NCI-H524 treated with DMSO at 0.1 percent for 48 hours (cell line): ENCODE data around the gene ZFC3H1.

Experiments used
- DNase-seq: peaks from one replicate; lab custom pipeline; 2025; lab: John Stamatoyannopoulos, UW

Gene ZFC3H1

DNA sequence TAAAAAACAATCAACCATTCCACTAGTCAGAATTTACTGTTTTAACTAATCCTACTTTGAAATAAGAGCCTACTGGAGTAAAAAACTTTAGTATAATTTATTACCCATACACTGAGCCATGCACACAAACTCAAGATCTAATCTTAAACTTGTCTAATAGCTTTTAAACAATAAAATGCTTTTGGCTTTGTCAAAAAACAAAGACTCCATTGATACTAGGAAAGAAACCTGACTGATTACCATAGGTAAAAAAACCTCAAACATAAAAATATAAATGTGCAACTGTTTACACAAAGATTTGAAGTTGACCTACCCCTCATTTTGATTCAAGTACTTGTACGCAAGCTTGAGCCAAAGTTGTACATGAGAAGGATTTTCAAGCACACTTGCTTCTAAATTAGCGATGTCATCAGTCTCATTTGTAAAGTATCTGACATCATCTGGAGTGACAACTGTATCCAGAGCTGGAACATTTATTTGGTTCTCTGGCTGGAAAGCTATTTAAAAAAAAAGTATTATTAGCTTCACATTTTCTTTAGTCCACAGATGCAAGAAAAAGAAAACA is 36.1 kb downstream of the ZFC3H1 start:
- no peak for DNase-seq

DNA sequence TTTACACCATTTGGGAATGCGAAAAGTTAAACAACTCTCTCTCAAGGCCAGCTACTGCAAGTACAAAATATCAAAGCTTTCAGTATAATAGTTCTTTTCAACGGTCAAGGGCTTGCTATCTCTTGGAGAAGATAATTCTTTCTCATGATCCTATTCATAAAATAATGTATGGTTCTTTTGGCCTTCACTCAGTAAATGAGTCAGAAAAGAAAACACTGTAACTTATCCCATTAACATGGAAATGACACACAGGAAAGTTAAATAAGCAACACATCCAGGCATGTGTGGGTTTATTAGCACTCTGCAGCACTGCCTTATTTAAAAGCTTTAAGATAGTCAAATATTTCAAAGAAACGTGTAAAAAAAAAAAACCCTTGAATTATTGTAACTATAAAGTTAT is 36.9 kb downstream of the ZFC3H1 start:
- no peak for DNase-seq

DNA sequence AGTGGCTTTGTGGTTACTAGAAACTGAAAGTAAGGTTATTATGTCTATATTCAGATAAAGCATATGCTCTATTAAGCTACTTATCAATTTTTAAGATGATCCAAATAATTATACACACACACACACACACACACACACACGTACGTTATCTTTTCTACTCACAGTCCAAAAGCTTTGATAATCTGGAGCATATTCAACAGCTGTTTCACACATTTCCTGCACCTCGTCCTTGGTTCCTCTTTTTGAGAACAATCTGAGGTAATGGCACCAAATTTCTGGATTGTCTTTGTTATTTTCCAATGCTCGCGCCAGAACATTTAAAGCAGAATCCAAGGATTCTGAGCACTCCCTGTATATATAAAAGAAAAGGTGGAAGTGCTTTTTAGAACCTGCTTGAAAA is 37.5 kb downstream of the ZFC3H1 start:
- no peak for DNase-seq

DNA sequence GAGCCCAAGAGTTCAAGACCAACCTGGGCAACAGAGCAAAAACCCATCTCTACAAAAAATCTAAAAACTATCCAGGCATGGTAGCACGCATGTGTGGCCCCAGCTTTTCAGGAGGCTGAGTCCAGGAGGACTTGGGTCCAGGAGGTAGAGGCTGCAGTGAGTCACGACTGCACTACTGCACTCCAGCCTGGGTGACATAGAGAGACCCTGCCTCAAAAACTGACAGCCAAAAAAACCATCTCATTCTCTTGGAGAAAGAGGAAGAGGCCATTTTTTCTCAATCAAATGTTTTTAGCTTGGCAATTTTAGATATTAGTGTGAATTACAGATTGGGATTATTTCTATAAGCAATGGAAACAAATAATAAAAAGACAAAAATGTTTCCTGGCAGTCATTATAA is 38.2 kb downstream of the ZFC3H1 start:
- no peak for DNase-seq

DNA sequence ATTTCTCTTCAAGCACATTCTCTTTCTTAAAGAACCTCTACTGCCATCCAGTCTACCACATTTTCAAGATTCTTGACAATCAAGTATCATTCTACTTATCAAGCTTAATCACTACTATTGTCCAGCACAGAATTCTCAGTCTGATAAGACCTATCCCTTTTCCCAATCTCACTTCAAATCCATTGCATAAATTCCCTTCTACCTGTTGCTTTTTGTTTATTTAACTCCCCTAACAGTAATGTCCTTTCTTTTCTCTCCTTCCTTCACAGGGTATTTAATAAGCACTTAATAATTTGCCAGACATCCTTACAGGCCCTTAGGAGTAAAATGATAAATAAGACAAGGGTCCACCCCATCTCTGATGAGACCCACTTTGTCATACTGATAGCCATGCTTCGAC is 41.7 kb downstream of the ZFC3H1 start:
- DNase-seq = no peak

DNA sequence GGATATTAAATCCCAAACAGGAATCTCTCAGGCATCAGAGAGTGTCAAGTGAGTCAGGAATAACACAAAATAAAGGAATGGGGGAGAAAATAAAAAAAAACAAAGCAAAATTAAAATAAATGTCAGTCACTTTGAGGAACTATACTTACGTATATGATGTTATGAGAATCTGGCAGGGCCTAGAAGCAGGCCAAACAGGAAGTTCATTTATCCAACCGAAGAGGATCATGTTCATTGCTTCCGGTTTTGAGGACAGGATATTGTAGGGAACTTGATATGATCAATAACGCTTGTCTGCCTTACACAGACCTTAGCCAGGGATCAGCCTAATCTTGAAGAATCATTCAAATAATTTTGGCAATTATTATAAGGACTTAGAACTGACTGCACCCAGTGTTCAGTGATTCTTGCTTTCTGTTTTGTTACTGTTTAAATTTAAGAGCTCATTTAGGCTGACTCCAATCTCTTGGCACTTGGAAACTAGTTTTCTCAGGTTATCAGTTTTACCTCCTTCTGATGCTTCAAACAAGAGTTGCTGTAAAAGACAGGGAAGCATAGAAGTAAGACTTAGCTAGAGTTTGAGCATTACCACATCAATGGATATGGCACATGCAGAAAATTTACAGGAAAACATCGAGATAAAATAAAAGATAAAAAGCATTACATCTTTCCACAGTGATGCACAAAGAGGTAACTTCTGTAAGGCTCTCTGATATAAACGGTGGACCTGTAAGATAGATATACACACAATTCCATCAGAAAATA is 53.4 kb downstream of the ZFC3H1 start:
- DNase-seq = no peak

DNA sequence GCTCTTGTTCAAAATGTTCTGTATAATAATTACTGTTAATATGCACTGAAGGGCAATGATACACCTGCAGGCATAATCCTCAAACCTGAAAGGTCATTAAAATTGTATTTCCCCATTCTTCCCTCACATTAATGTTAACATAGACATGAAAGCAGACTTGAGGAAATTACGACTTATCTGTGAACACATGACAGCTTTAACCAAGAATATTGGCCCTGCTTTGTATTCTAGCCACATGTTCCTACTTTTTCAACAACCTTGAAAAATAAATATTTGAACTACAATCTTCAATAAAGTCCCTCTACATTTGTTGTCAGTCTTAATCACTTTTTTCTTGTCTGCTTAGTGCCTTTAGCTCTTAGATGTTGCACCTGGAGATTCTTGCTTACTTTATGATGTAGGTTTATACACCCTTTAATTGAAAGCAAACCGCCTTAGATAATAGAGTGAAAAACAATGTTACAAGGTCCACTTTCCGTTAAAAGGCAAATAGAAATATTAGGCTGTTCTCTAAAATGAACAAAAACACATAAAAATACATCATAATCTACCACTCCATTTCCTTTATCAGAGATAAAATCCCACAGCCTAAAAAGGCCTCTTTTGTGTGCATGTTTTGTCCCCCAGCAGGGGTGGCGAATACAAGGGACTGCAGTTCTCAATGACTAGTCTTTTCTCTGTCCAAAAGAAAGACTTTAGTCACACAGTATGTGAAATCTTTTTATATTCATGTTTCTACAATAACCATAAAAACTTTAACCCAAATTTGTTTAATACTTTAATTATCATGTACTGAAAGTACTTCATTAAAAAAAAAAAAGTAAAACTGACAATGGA is 55.9 kb downstream of the ZFC3H1 start:
- DNase-seq = no peak

DNA sequence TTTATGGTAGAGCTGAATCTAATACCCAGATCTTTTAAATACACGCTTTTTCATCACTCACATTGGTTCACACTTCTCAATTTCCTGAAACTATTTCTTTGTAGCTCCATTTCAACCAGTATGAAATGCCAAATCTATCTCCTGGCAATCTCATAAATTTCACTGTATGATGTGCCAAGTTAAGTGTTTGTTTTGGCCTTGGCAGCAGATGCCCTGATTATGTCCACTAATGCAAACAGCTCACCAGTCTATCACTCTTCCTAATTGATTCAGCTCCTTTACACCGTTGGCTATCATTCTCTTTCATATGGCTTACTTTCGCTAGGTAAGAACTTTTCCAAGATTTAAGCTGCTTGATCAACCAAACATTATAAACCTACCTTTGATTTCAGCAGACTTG is 58.6 kb downstream of the ZFC3H1 start:
- no peak for DNase-seq

DNA sequence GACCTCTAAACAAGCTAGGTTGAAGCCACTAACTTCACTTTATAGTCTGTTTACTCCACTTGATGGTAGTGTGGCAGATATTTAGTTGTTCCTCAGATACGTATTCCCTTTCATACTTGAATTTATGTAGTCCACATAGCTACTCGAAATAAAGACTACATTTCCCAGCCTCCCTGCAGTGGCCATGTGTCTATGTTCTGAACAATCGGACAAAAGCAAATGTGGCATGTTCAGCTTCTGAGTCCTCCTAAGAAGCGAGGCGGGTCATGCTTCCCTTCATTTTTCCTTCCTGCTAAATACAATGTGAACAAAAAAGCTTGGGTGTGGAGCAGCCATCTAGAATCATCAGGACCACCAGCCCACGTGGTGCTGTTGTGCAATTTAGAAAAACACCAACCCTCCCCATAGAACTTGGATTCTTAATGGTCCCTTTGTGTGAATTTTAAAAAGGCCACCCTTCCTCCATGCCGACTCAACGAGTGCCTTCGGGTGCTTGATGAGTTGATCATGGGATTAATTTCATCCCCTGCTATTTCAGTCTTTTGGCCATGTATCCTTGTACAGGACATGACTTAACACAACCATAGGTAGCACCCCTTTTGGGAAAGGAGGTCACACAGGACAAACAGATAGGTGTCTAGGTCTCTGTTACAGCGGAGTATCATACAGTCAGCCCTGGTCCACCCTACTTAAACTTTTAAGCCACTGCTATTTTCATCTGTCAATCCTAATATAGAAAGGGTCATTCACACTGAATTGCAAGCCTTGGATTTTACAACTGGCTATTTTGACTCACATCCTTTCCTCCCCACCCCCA is 60.7 kb downstream of the ZFC3H1 start:
- no peak for DNase-seq

DNA sequence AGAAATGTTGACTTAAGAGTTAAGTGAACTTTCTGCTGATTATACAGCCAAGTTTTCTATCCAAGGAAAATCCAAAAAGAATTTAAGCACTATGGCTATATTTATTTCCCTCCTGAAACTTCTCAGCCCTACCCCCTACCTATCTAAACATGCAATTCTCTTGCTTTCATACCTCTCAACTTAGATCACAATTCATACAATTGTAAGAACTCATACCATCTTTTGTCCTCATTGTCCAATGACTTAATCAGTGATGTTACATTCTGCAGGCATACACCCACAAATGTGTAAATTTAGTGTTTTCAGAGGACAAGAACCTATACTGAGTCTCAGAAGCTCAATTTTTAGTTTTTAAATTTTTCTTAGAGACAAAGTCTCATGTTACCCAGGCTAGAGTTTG is 62.1 kb downstream of the ZFC3H1 start:
- DNase-seq = no peak

DNA sequence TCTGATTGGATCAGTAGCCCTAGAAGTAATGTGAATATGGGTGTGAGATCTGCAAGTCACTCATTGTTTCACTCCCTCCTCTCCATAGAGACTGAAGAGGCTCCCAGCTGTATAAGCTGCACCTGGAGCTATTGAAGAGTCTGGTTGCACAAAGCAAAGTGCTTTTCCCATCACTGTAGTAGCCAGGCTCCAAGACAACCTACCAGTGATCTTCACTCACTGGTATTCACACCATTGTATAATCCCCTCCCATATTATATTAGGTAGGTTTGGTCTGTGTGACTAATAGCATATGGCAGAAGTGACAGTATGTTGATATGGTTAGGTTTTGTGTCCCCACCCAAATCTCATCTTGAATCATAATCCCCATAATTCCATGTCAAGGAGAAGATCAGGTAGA is 64.4 kb downstream of the ZFC3H1 start:
- DNase-seq = no peak

DNA sequence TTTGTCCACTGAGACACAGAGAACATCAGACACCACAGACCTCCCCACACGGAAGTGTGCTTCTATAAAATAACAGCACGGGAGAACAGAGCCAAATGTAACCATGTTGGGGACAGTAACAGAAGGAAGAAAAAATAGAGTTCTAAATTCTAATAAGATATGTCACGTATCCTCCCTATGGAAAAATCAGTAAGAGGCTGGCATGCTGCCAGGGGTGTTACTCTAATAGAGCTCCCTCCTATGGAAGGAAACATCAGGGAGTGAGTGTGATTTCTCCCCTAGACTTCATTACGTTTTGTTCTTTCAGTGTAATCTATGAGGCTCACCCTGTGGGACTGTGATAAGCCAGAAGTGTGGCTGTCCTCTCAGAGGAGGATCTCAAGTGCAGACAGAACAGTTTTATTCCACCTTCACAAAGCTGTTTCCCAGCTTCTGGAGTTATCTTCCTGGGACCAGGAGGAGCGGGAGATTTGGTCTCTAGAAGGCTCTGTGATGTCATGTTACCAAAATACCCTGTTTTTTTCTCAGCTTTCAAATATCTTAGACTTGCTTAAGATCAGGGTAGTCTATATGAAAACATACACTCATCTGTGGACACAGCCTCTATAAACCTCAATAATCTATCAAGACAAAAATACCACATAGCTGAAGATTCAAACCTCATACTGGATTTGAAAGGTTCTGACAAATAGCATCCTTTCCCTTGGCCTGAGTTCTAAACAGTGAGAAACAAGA is 69.3 kb downstream of the ZFC3H1 start:
- DNase-seq = no peak

DNA sequence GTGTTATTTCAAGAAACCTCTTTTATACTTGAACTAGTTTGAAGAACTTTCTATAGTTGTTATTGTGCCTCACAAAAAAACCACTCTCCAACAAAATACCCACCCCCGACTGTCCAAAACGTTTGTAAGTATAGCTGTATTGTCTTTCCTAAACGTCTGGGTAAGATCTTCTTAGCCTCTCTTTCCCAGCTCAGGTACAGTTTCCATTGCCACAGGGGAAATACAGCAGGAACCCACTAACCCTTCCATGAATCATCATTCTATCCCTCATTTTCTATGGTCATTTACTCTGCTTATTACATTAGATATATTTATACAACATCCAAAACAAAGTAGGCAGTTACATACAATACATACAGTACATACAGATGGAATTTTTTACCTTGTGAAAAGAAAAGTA is 70.8 kb downstream of the ZFC3H1 start:
- DNase-seq = no peak

DNA sequence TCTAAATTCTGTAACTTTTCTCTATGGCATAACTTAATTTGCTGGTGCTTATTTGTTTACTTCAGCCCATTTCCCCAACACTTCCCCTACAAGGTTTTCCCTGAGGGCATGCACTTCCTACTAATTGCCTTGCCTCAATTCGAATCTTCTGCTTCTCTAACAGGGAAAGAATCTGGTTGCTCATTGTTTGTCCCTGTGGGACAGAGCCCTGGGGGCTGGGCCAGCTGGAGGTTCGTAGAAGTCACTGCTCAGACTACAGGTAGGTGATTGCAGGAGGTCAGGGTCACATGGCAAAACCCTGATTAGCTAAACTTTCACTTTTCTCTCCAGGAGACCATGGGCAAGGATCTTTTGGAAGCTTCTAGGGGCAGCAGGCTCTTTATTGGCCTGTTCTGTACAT is 72.0 kb downstream of the ZFC3H1 start:
- no peak for DNase-seq

DNA sequence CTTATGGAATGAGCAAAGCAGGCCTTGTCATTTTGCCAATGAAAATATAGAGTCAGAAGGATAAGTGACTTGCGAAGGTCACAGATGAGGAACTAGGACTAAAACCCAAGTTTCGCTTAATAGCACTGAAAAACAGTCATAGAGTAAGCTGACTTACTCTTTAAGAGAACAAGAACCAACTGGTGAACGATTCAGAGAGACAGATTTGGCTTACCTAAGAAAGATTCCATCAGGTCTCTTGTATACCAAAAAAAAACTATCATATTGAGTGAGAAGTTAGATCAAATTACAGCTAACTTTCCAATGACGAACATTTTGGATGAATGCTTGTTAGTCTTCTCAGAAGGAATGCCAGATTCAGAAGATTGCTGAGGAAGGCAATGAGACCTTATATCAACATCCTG is 74.2 kb downstream of the ZFC3H1 start:
- DNase-seq = no peak

DNA sequence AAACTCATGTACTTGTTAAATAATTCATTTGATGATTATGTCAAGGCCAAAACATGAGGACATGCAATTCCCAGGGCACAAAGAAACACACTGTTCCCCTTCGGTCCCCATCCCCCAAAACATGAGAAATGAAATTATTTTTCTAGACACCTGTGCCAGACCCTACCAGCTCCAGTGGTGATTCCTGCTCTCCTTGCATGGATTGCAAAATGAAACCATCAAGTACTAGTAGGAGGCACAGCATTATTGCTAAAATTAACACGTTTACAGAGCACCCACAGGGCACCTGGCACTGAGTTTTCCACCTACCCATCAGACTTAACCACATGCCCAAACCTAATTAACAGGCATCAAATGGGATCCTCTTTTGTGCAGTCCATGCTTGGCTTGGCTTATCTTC is 76.6 kb downstream of the ZFC3H1 start:
- no peak for DNase-seq

DNA sequence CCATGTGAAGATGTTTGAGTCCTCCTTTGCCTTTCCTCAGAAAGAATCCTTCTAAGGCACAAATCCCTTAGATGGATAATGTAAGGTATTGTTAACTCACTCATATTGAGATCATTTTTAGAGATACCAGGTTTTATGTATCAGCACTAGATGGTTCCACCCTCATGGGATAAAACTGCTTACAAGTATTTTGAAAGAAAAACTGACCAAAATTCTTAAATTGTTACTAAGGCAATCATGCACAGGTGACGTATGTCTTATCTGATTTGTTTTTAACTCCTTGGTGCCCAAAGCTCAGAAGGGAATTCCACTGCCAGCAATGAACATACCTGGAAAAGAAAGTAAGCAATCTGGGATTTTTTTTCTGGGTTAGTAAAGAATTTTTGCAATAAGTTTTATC is 78.4 kb downstream of the ZFC3H1 start:
- DNase-seq = no peak

DNA sequence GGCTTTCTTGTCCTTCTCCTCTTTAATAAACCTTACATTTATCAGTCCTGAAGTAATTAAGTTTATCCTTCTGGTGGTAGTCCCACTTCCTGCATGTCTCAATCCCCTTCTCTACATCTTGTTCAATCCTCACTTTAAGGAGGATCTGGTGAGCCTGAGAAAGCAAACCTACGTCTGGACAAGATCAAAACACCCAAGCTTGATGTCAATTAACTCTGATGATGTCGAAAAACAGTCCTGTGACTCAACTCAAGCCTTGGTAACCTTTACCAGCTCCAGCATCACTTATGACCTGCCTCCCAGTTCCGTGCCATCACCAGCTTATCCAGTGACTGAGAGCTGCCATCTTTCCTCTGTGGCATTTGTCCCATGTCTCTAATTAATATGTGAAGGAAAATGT is 79.3 kb downstream of the ZFC3H1 start:
- no peak for DNase-seq

DNA sequence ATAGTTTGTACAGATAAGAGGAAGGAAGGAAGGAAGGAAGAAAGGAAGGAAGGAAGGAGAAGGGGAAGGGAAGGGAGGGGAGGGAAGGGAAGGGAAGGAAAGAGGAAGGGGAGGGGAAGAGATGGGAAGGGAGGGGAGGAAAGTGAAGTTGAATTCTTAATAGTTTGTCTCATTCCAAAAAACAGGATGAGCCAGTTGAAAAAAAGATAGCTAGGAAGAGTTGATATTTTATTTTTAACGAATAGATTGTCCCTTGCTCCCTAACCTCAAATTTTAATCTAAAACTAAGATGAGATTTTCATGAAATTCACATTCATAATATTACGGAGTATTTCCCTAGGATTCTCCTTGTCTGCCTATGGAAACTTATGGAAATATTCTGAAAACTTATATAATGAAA is 80.7 kb downstream of the ZFC3H1 start:
- no peak for DNase-seq

DNA sequence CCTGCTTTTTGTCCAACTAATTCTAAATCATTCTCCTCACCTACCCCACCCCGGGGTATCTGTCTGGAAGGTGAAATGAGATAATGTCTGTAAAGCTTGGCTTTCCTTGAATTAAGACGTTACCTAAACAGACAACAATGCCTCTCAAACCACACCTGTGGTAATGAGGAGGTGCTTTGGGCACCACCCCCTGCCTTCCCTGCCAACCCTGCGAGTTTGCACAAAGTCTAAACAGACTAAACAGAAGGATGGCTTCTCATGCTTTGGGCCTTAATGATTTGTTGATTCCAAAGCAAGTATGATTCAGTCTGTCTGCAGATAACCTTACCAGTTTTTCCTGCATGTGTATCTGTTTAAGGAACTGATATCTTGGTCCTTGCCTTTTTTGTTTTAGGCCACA is 82.4 kb downstream of the ZFC3H1 start:
- DNase-seq = no peak

DNA sequence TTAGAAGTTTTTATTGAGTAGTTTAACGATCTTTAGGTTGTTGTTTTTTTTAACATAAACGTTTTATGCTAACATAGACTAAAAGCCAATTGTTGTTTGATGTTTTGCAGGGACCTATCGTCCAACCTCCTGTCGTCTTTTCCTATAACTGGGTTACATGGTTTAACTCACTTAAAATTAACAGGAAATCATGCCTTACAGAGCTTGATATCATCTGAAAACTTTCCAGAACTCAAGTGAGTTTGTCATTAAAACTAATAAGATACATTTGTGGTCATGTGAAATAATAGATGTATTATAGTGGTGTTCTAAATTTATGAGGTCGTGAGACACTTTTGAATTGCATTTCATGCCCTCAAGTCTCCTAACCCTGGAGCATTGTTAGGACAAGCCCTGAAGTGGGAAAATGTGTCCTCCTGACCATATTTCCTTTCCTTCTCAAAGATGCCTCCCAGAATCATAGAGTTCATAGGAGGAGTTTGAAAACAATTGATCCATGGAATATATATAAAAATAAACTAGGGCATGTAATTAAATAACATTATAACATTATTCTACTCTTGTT is 84.9 kb downstream of the ZFC3H1 start:
- no peak for DNase-seq
